ENCODE measurements around the gene AGMO.

Gene AGMO

GRCh38 chr7:15430911-15431310 is 130.9 kb downstream of the AGMO start:
- H3K36me3 ChIP-seq (ENCODE audit: insufficient read depth) = no peaks in the 10 kb centered on the region
- no peaks in the 10 kb centered on the region for H3K4me1 ChIP-seq (ENCODE audit: low read depth, poor library complexity, severe bottlenecking)
- H3K27ac ChIP-seq = no peak overlapping the region
- no peaks in the 10 kb centered on the region for H3K79me2 ChIP-seq (ENCODE audit: insufficient read depth, low read depth)
- no peak overlapping the region for H3K4me2 ChIP-seq
- no peak overlapping the region for H3K4me3 ChIP-seq (IDR thresholded peaks at IDR 0.05; ENCODE audit: insufficient read depth, low read depth, low read length)
- H3K27me3 ChIP-seq (ENCODE audit: insufficient read depth, low read depth) = no peaks in the 10 kb centered on the region
- no peaks in the 10 kb centered on the region for H4K20me1 ChIP-seq (ENCODE audit: insufficient read depth)
- TF ChIP-seq CTCF (conservative IDR thresholded peaks at IDR 0.05; ENCODE audit: low read depth, low read length) = no peak
- H2AFZ ChIP-seq (ENCODE audit: low read depth) = no peak overlapping the region
- H3K9ac ChIP-seq = no peak overlapping the region

- Histone ChIP-seq H3K4me1 (ENCODE audit: low read depth, poor library complexity, severe bottlenecking) (no peaks in the 10 kb centered on the region), H3K27me3 (ENCODE audit: insufficient read depth, low read depth) (no peaks in the 10 kb centered on the region), H3K36me3 (ENCODE audit: insufficient read depth) (no peaks in the 10 kb centered on the region), H2AFZ (ENCODE audit: low read depth) (no peak overlapping the region), H3K9ac (no peak overlapping the region), H3K27ac (no peak overlapping the region), H3K4me3 (IDR thresholded peaks at IDR 0.05; ENCODE audit: insufficient read depth, low read depth, low read length) (no peak overlapping the region), H4K20me1 (ENCODE audit: insufficient read depth) (no peaks in the 10 kb centered on the region), H3K79me2 (ENCODE audit: insufficient read depth, low read depth) (no peaks in the 10 kb centered on the region), H3K4me2 (no peak overlapping the region)
- TF ChIP-seq CTCF (conservative IDR thresholded peaks at IDR 0.05; ENCODE audit: low read depth, low read length) = no peak
Measured at GRCh38 chr7:15430191-15430590, 131.6 kb downstream of the AGMO start.

GRCh38 chr7:15424468-15424867 is 137.3 kb downstream of the AGMO start:
- H3K4me3 ChIP-seq (IDR thresholded peaks at IDR 0.05; ENCODE audit: insufficient read depth, low read depth, low read length) = no peak overlapping the region
- no peaks in the 10 kb centered on the region for H3K4me1 ChIP-seq (ENCODE audit: low read depth, poor library complexity, severe bottlenecking)
- H3K79me2 ChIP-seq (ENCODE audit: insufficient read depth, low read depth) = no peaks in the 10 kb centered on the region
- H4K20me1 ChIP-seq (ENCODE audit: insufficient read depth) = no peaks in the 10 kb centered on the region
- no peak overlapping the region for H3K4me2 ChIP-seq
- no peak overlapping the region for H3K27ac ChIP-seq
- no peak for TF ChIP-seq CTCF (conservative IDR thresholded peaks at IDR 0.05; ENCODE audit: low read depth, low read length)
- no peak overlapping the region for H2AFZ ChIP-seq (ENCODE audit: low read depth)
- H3K36me3 ChIP-seq (ENCODE audit: insufficient read depth) = no peaks in the 10 kb centered on the region
- H3K27me3 ChIP-seq (ENCODE audit: insufficient read depth, low read depth) = no peaks in the 10 kb centered on the region
- H3K9ac ChIP-seq = no peak overlapping the region

- Histone ChIP-seq H3K79me2 (ENCODE audit: insufficient read depth, low read depth) (no peaks in the 10 kb centered on the region), H3K27ac (no peak overlapping the region), H3K4me3 (IDR thresholded peaks at IDR 0.05; ENCODE audit: insufficient read depth, low read depth, low read length) (no peak overlapping the region), H2AFZ (ENCODE audit: low read depth) (no peak overlapping the region), H4K20me1 (ENCODE audit: insufficient read depth) (no peaks in the 10 kb centered on the region), H3K9ac (no peak overlapping the region), H3K4me1 (ENCODE audit: low read depth, poor library complexity, severe bottlenecking) (no peaks in the 10 kb centered on the region), H3K4me2 (no peak overlapping the region), H3K36me3 (ENCODE audit: insufficient read depth) (no peaks in the 10 kb centered on the region), H3K27me3 (ENCODE audit: insufficient read depth, low read depth) (no peaks in the 10 kb centered on the region)
- TF ChIP-seq CTCF (conservative IDR thresholded peaks at IDR 0.05; ENCODE audit: low read depth, low read length) = no peak
Measured at GRCh38 chr7:15419596-15419995, 142.2 kb downstream of the AGMO start.

GRCh38 chr7:15418264-15418663 is 143.6 kb downstream of the AGMO start:
- no peaks in the 10 kb centered on the region for H3K79me2 ChIP-seq (ENCODE audit: insufficient read depth, low read depth)
- H2AFZ ChIP-seq (ENCODE audit: low read depth) = no peak overlapping the region
- no peak for TF ChIP-seq CTCF (conservative IDR thresholded peaks at IDR 0.05; ENCODE audit: low read depth, low read length)
- H3K27me3 ChIP-seq (ENCODE audit: insufficient read depth, low read depth) = no peaks in the 10 kb centered on the region
- H3K9ac ChIP-seq = no peak overlapping the region
- no peaks in the 10 kb centered on the region for H3K4me1 ChIP-seq (ENCODE audit: low read depth, poor library complexity, severe bottlenecking)
- H3K36me3 ChIP-seq (ENCODE audit: insufficient read depth) = no peaks in the 10 kb centered on the region
- H3K4me2 ChIP-seq = no peak overlapping the region
- H3K27ac ChIP-seq = no peak overlapping the region
- no peaks in the 10 kb centered on the region for H4K20me1 ChIP-seq (ENCODE audit: insufficient read depth)
- no peak overlapping the region for H3K4me3 ChIP-seq (IDR thresholded peaks at IDR 0.05; ENCODE audit: insufficient read depth, low read depth, low read length)
